GM23248 (cell line): ENCODE measurements around the gene SPRR5. TPM values are rescaled to one million over a fixed set of nuclear protein-coding genes. Genes with fewer than 3 reads are reported as not detected.

Experiments
- DNase-seq: peaks from one replicate; pipeline ENCODE4 v3.0.0-alpha.2; 2015
- H2AFZ ChIP-seq: fragments of 200-600 bp; sonication (generic); 2 replicates; pipeline ENCODE4 v1.6.1; 2016; ENCODE audit warnings: antibody characterized with exemption
- H3F3A ChIP-seq: fragments of 200-600 bp; sonication (generic); 2 replicates; pipeline ENCODE4 v1.6.1; 2016; ENCODE audit warnings: mild to moderate bottlenecking, antibody characterized with exemption, mixed run types; ENCODE audit not compliant: insufficient read depth
- H3K27ac ChIP-seq: fragments of 200-600 bp; sonication (generic); 2 replicates; pipeline ENCODE4 v1.5.1; 2016; ENCODE audit warnings: mild to moderate bottlenecking
- H3K27me3 ChIP-seq: fragments of 200-600 bp; sonication (generic); replicated peaks from 2 replicates; pipeline ENCODE4 v1.6.1; 2016; ENCODE audit warnings: mild to moderate bottlenecking; ENCODE audit not compliant: insufficient read depth
- H3K36me3 ChIP-seq: fragments of 200-600 bp; sonication (generic); 2 replicates; pipeline ENCODE4 v1.6.1; 2016; ENCODE audit warnings: low read depth, mild to moderate bottlenecking
- H3K4me1 ChIP-seq: fragments of 200-600 bp; sonication (generic); 2 replicates; pipeline ENCODE4 v1.6.1; 2016; ENCODE audit warnings: mild to moderate bottlenecking; ENCODE audit not compliant: insufficient read depth
- H3K4me2 ChIP-seq: fragments of 200-600 bp; sonication (generic); one replicate; pipeline ENCODE4 v1.6.1; 2016; ENCODE audit warnings: mild to moderate bottlenecking; ENCODE audit not compliant: unreplicated experiment
- H3K4me3 ChIP-seq: fragments of 200-600 bp; sonication (generic); 2 replicates; pipeline ENCODE4 v1.5.1; 2016; ENCODE audit warnings: mild to moderate bottlenecking
- H3K79me2 ChIP-seq: fragments of 200-600 bp; sonication (generic); 2 replicates; pipeline ENCODE4 v1.6.1; 2016; ENCODE audit warnings: mild to moderate bottlenecking; ENCODE audit not compliant: insufficient read depth
- H3K9ac ChIP-seq: fragments of 200-600 bp; sonication (generic); 2 replicates; pipeline ENCODE4 v1.6.1; 2016; ENCODE audit warnings: mild to moderate bottlenecking
- H3K9me2 ChIP-seq: fragments of 200-600 bp; sonication (generic); 2 replicates; pipeline ENCODE4 v1.6.1; 2016; ENCODE audit warnings: mixed run types, mild to moderate bottlenecking, moderate library complexity; ENCODE audit not compliant: insufficient read depth
- H3K9me3 ChIP-seq: fragments of 200-600 bp; sonication (generic); one replicate; pipeline ENCODE4 v1.6.1; 2017; ENCODE audit warnings: low read depth
- H4K20me1 ChIP-seq: fragments of 200-600 bp; sonication (generic); 2 replicates; pipeline ENCODE4 v1.6.0; 2016; ENCODE audit not compliant: insufficient read depth
- EZH2 ChIP-seq: fragments of 200-600 bp; sonication (generic); IDR thresholded peaks from 2 replicates; pipeline ENCODE4 v1.6.1; 2018; ENCODE audit warnings: antibody characterized with exemption, mild to moderate bottlenecking; ENCODE audit not compliant: insufficient read depth, poor library complexity, severe bottlenecking
- EZH2phosphoT487 ChIP-seq: fragments of 200-600 bp; sonication (generic); IDR thresholded peaks from 2 replicates; pipeline ENCODE4 v1.6.1; 2018; ENCODE audit warnings: antibody characterized with exemption, moderate library complexity, mild to moderate bottlenecking, low read depth; ENCODE audit not compliant: insufficient read depth
- WGBS, 2 experiments: methylation state at CpG; one replicate each; pipeline ENCODE4 v1.1.6; 2015 to 2017; ENCODE audit warnings: low lambda C conversion rate in 2 of 2, low coverage in 1 of 2; ENCODE audit errors: missing lambda C conversion rate in 2 of 2; 5-methylcytosine and 5-hydroxymethylcytosine counted together
- in situ Hi-C: fragments of 300-500 bp; cut with MboI; formaldehyde crosslinking; loops from 2 replicates; pipeline ENCODE4 v1.15.0; 2020
- polyA plus RNA-seq: library from polyadenylated mRNA; unstranded; fragments of >200 nt; fragmentation: Nextera tagmentation; extraction: Ambion mirVana; gene quantifications from 2 replicates; pipeline ENCODE4 v1.2.1, GENCODE V29; 2016
- total RNA-seq: library from RNA; depleted of rRNA; stranded (reverse); fragments of >200 nt; shearing (Covaris generic); gene quantifications from 2 replicates; pipeline ENCODE4 v1.2.3, GENCODE V29; 2014

SPRR5 gene
- total and polyA plus RNA-seq, 2 experiments from 2014 or later = not detected

GRCh38 chr1:152970495-152970894 is 23.5 kb downstream of the SPRR5 start, which contains the start of gene SPRR4:
TSS of gene SPRR4 (plus strand) at chr1:152970648. CDS start at chr1:152971891, 1,243 bp downstream.
- H3K36me3 ChIP-seq = no peaks in the 10 kb centered on the region
- no peak for TF ChIP-seq EZH2
- no peak for TF ChIP-seq EZH2phosphoT487
- H4K20me1 ChIP-seq = no peaks in the 10 kb centered on the region
- H3K4me1 ChIP-seq = no peaks in the 10 kb centered on the region
- in situ Hi-C loops = no loop called here
- no peak within 1 kb of the TSS for H3K27ac ChIP-seq
- no peaks in the 10 kb centered on the region for H3K9me3 ChIP-seq
- no peak for DNase-seq
- 28 to 33% methylated on average over 6 of the region's 6 CpGs for WGBS, 2 experiments
- 0 out of 2 replicates have a peak, but pooled peaks cover 5% of the 10 kb centered on the region for H3K27me3 ChIP-seq
- no peaks in the 10 kb centered on the region for H3F3A ChIP-seq
- peaks cover 3% of the 10 kb centered on the region; the same call in 1 of the 2 replicates for H3K9me2 ChIP-seq
- H3K4me3 ChIP-seq = no peak within 1 kb of the TSS
- no peaks in the 10 kb centered on the region for H3K79me2 ChIP-seq
- H3K4me2 ChIP-seq = no peak within 1 kb of the TSS
- no peak within 1 kb of the TSS for H2AFZ ChIP-seq
- H3K9ac ChIP-seq = no peak within 1 kb of the TSS

GRCh38 chr1:152972196-152972886 is 25.3 kb downstream of the SPRR5 start:
- H3K9ac ChIP-seq = no peak overlapping the region
- no peaks in the 10 kb centered on the region for H3K36me3 ChIP-seq
- no peak for TF ChIP-seq EZH2
- TF ChIP-seq EZH2phosphoT487 = no peak
- no peaks in the 10 kb centered on the region; the same call in 1 of the 2 replicates for H3K27me3 ChIP-seq
- 40 to 45% methylated on average over 4 of the region's 4 CpGs for WGBS, 2 experiments
- no peak overlapping the region for H3K4me3 ChIP-seq
- no peaks in the 10 kb centered on the region for H3K79me2 ChIP-seq
- no peaks in the 10 kb centered on the region for H3K9me3 ChIP-seq
- no peak overlapping the region for H2AFZ ChIP-seq
- in situ Hi-C loops = no loop called here
- no peaks in the 10 kb centered on the region for H3K4me1 ChIP-seq
- H3F3A ChIP-seq = no peaks in the 10 kb centered on the region
- no peak for DNase-seq
- no peaks in the 10 kb centered on the region for H4K20me1 ChIP-seq
- no peak overlapping the region for H3K4me2 ChIP-seq
- H3K9me2 ChIP-seq = peaks cover 3% of the 10 kb centered on the region; the same call in 1 of the 2 replicates
- no peak overlapping the region for H3K27ac ChIP-seq

DNA sequence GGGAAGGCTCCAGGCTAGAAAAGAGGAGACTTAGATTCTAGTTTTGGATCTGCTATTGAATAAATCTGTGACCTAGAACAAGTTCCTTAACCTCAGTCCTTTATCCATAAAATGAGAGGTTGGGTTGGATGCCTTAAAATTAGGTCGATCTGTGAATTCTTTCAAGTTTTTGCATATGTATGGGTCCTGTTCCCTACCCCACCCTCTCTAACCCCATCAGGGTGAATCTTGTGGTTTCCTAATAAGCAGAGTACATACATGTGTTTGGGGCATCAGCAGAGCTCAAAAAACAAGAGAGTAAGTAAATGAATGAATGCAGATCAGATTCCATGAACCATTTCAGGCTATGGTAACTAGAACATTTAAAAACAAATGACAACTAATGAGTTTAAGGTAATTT is 29.7 kb downstream of the SPRR5 start:
- Histone ChIP-seq H3K36me3 (no peaks in the 10 kb centered on the region), H3K4me2 (no peak overlapping the region), H3K4me1 (no peaks in the 10 kb centered on the region), H3K9me3 (no peaks in the 10 kb centered on the region), H3K27me3 (peaks cover 15% of the 10 kb centered on the region), H3K9me2 (peaks cover 3% of the 10 kb centered on the region; the same call in 1 of the 2 replicates), H3K27ac (no peak overlapping the region), H3K9ac (no peak overlapping the region), H3K4me3 (no peak overlapping the region), H4K20me1 (no peaks in the 10 kb centered on the region), H2AFZ (no peak overlapping the region), H3K79me2 (no peaks in the 10 kb centered on the region), H3F3A (no peaks in the 10 kb centered on the region)
- WGBS, 2 experiments = 17 to 23% methylated on average over 1 of the region's 1 CpG
- no peak for DNase-seq
- TF ChIP-seq EZH2phosphoT487 (no peak), EZH2 (no peak)
- in situ Hi-C loops = no loop called here

DNA sequence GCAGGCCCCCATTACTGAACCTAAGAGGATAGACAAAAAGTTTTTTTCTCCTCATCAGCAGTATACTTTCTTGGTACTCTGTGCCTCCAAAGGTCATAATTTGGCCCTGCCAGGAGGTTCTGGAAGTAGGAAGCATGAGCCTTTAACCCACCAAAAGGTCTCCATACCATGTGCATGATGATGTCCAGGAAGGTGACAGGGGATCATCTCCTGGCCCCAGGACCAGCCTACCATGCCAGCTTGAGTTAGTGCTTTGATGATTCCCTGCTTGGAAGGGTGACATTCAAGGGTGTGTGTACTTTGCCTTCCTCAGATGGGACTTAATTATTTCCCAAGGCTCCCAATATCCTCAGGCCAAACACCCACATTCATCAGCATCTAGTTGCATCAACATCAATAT is 30.6 kb downstream of the SPRR5 start:
- Histone ChIP-seq H3K9me2 (peaks cover 3% of the 10 kb centered on the region; the same call in 1 of the 2 replicates), H3K4me3 (no peak overlapping the region), H2AFZ (no peak overlapping the region), H3F3A (no peaks in the 10 kb centered on the region), H3K36me3 (no peaks in the 10 kb centered on the region), H3K27ac (no peak overlapping the region), H3K27me3 (peaks cover 15% of the 10 kb centered on the region), H3K4me1 (no peaks in the 10 kb centered on the region), H3K79me2 (no peaks in the 10 kb centered on the region), H4K20me1 (no peaks in the 10 kb centered on the region), H3K4me2 (no peak overlapping the region), H3K9me3 (no peaks in the 10 kb centered on the region), H3K9ac (no peak overlapping the region)
- DNase-seq = no peak
- TF ChIP-seq EZH2phosphoT487 (no peak), EZH2 (no peak)
- in situ Hi-C loops = no loop called here
